RWPE2 (cell line): Measurements from ENCODE around the gene ATP13A3.

Experiments used
- ATAC-seq: fragments of 200-7000 bp; cut with Tn5 transposase; 3 replicates; pipeline ENCODE4 v1.9.1; 2021; ENCODE audit warnings: low read depth
- DNase-seq: peaks from one replicate; pipeline ENCODE4 v3.0.0-alpha.2; 2020; ENCODE audit warnings: low spot score
- H3K27ac ChIP-seq: fragments of 450-650 bp; 2 replicates; pipeline ENCODE4 v1.5.1; 2017; ENCODE audit warnings: mild to moderate bottlenecking; ENCODE audit not compliant: poor library complexity, severe bottlenecking
- H3K27me3 ChIP-seq: fragments of 250-450 bp; sonication (Bioruptor Pico); 2 replicates; pipeline ENCODE4 v1.5.1; 2021; ENCODE audit warnings: mild to moderate bottlenecking, moderate library complexity; ENCODE audit not compliant: insufficient read depth, poor library complexity, severe bottlenecking
- H3K36me3 ChIP-seq: fragments of 250-450 bp; sonication (Bioruptor Pico); 2 replicates; pipeline ENCODE4 v1.5.1; 2020; ENCODE audit warnings: low read depth, mild to moderate bottlenecking, moderate library complexity
- H3K4me1 ChIP-seq: fragments of 250-450 bp; sonication (Bioruptor Pico); 2 replicates; pipeline ENCODE4 v1.5.1; 2021; ENCODE audit warnings: mild to moderate bottlenecking, moderate library complexity; ENCODE audit not compliant: insufficient read depth, poor library complexity, severe bottlenecking
- H3K4me3 ChIP-seq: fragments of 250-450 bp; sonication (Bioruptor Pico); 2 replicates; pipeline ENCODE4 v1.5.1; 2021; ENCODE audit warnings: mild to moderate bottlenecking, moderate library complexity; ENCODE audit not compliant: severe bottlenecking
- H3K9me3 ChIP-seq: fragments of 250-450 bp; sonication (Bioruptor Pico); 2 replicates; pipeline ENCODE4 v1.5.1; 2021; ENCODE audit warnings: mild to moderate bottlenecking, moderate library complexity; ENCODE audit not compliant: severe bottlenecking
- TF ChIP-seq, protein P1 (sequence below): fragments of 450-650 bp; IDR thresholded peaks from one replicate; pipeline ENCODE4 v1.5.1; 2017; ENCODE audit warnings: mild to moderate bottlenecking, moderate library complexity; ENCODE audit not compliant: poor library complexity, severe bottlenecking

Gene ATP13A3

DNA sequence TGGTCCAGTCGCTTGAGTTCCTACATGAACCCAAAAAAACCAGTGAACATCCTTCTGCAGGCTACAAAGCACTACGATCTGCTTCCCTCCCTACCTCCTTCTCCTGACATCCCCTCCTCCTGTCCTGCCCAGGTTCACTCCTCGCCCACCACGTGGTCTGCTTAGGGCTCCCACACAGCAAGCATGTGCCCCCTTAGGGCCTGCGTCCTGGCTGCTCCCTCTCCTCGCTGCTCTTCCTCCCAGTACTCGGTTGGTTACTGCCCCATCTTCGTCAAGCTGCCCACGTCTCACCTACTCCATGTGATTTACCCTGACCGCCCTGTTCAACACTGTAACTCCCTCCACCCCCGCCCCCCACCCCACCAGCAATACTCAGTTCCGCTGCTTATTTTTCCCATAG is 20.8 kb upstream of the ATP13A3 start:
- no peak for ATAC-seq

DNA sequence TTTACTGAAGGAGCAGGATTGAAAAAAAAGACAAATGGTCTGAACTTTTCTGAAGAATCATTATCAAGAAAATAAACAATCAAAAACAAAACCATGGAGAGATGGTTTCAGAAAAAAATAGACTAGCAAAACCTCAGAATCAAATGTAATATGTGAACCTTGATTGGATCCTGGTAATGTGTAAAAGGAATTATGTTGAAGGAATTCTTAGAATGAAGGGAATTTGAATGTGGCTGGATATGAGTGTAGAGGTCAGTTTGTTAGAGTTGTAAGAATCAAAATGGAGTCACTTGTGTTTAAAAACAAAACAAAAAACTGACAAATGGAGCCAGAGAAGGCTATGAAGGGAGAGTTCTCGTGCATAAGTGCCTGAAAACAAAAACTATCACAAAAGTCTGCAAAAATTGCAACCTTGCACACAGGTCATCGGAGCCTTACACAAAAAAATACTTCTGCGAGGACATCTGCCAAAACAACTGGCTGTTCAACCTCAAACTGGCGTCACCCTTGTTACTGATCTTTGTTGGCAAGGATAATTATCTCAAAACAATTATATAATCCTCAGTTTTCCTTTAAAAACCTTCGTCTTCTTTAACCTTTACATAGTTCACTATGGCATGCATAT is 19.1 kb upstream of the ATP13A3 start:
- Histone ChIP-seq H3K4me3 (no peak overlapping the region), H3K27ac (no peak overlapping the region), H3K9me3 (no peaks in the 10 kb centered on the region), H3K27me3 (no peaks in the 10 kb centered on the region), H3K4me1 (no peaks in the 10 kb centered on the region), H3K36me3 (no peaks in the 10 kb centered on the region)
- DNase-seq: no peak
- TF ChIP-seq, protein P1, sequence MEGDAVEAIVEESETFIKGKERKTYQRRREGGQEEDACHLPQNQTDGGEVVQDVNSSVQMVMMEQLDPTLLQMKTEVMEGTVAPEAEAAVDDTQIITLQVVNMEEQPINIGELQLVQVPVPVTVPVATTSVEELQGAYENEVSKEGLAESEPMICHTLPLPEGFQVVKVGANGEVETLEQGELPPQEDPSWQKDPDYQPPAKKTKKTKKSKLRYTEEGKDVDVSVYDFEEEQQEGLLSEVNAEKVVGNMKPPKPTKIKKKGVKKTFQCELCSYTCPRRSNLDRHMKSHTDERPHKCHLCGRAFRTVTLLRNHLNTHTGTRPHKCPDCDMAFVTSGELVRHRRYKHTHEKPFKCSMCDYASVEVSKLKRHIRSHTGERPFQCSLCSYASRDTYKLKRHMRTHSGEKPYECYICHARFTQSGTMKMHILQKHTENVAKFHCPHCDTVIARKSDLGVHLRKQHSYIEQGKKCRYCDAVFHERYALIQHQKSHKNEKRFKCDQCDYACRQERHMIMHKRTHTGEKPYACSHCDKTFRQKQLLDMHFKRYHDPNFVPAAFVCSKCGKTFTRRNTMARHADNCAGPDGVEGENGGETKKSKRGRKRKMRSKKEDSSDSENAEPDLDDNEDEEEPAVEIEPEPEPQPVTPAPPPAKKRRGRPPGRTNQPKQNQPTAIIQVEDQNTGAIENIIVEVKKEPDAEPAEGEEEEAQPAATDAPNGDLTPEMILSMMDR: no peak
- ATAC-seq: no peak

More for the DNA sequence above, 20.8 kb upstream of the ATP13A3 start:
- TF ChIP-seq, protein P1: no peak
- no peaks in the 10 kb centered on the region for H3K36me3 ChIP-seq
- no peaks in the 10 kb centered on the region for H3K4me1 ChIP-seq
- DNase-seq: no peak
- no peak overlapping the region for H3K4me3 ChIP-seq
- no peaks in the 10 kb centered on the region for H3K27me3 ChIP-seq
- no peak overlapping the region for H3K27ac ChIP-seq
- H3K9me3 ChIP-seq: no peaks in the 10 kb centered on the region

DNA sequence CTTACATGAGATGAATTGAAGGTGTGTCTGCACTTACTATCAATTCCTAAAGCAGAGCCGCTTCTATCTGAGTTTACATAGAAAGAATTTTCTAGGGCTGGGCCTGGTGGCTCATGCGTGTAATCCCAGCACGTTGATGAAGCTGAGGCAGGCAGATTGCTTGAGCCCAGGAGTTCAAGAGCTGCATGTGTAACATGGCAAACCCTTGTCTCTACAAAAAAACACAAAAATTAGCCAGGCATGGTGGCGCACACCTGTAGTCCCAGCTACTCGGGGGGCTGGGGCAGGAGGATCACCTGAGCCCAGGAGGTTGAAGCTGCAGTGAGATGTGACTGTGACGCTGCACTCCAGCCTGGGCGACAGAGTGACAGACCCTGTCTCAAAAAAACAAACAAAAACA is 18.1 kb upstream of the ATP13A3 start:
- Histone ChIP-seq H3K4me3 (no peak overlapping the region), H3K4me1 (no peaks in the 10 kb centered on the region), H3K27me3 (no peaks in the 10 kb centered on the region), H3K36me3 (no peaks in the 10 kb centered on the region), H3K27ac (no peak overlapping the region), H3K9me3 (no peaks in the 10 kb centered on the region)
- no peak for DNase-seq
- TF ChIP-seq, protein P1: no peak
- ATAC-seq: no peak

GRCh38 chr3:194504146-194504545 is 17.3 kb upstream of the ATP13A3 start:
- H3K27ac ChIP-seq: no peak overlapping the region
- H3K9me3 ChIP-seq: no peaks in the 10 kb centered on the region
- TF ChIP-seq, protein P1: no peak
- H3K36me3 ChIP-seq: no peaks in the 10 kb centered on the region
- no peaks in the 10 kb centered on the region for H3K27me3 ChIP-seq
- no peaks in the 10 kb centered on the region for H3K4me1 ChIP-seq
- ATAC-seq (no peak), DNase-seq (no peak)
- no peak overlapping the region for H3K4me3 ChIP-seq

DNA sequence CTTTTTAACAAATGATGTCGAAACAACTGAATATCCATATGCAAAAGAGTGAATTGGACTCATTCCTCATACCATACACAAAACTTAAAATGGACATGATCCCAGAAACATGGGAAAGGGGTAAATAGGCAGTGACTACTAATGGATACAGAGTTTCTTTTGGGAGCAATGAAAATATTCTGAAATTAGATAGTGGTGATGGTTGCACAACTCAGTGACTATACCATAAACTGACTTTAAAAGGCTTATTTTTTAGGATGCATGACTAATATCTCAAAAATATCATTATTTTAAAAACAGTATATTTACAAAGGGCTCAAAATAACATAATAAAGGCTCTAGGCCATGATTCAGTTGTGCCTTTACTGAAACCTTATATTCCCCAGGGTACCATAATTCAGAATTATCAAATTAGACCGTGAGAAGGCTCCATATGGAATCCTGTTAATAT is 16.3 kb upstream of the ATP13A3 start:
- Histone ChIP-seq H3K27ac (no peak overlapping the region), H3K4me3 (no peak overlapping the region), H3K9me3 (no peaks in the 10 kb centered on the region), H3K4me1 (no peaks in the 10 kb centered on the region), H3K27me3 (no peaks in the 10 kb centered on the region), H3K36me3 (no peaks in the 10 kb centered on the region)
- no peak for ATAC-seq
- TF ChIP-seq, protein P1: no peak
- DNase-seq: no peak
